ENCODE measurements around the gene A2M.

GRCh38 chr12:9071969-9072368 lies 43.8 kb downstream of the A2M start:
- TF ChIP-seq HDAC6 (IDR thresholded peaks at IDR 0.05; ENCODE audit: low read depth, low read length) (no peak), GATA2 (CRISPR knock-in tag; IDR thresholded peaks at IDR 0.05) (no peak), CTCF (IDR thresholded peaks at IDR 0.05 in 2 of 3, conservative IDR thresholded peaks at IDR 0.05 in 1 of 3; ENCODE audit: insufficient read depth in 2 of 3, low read depth in 1 of 3, low read length in 3 of 3) (no peak), GABPA (tag; conservative IDR thresholded peaks at IDR 0.05; ENCODE audit: low read depth) (no peak), ZNF184 (CRISPR knock-in tag; IDR thresholded peaks at IDR 0.05) (no peak)

Measured in K562 (cell line).